AG09309 (cell line): ENCODE measurements around the gene UBASH3B.

ENCODE experiments used
- DNase-seq: peaks from one replicate; pipeline ENCODE4 v3.0.0-alpha.2; 2010; ENCODE audit warnings: low read depth
- H3K4me3 ChIP-seq: 2 replicates; pipeline ENCODE4 v1.5.1; 2011; ENCODE audit warnings: mild to moderate bottlenecking, low read depth, low read length, moderate library complexity; ENCODE audit not compliant: control insufficient read depth
- TF ChIP-seq, protein P1 (sequence below): IDR thresholded peaks from 2 replicates; pipeline ENCODE4 v1.5.1; 2011; ENCODE audit warnings: mild to moderate bottlenecking, low read depth, low read length, inconsistent platforms; ENCODE audit not compliant: insufficient read depth, control insufficient read depth; ENCODE audit errors: missing control alignments

Gene UBASH3B

DNA sequence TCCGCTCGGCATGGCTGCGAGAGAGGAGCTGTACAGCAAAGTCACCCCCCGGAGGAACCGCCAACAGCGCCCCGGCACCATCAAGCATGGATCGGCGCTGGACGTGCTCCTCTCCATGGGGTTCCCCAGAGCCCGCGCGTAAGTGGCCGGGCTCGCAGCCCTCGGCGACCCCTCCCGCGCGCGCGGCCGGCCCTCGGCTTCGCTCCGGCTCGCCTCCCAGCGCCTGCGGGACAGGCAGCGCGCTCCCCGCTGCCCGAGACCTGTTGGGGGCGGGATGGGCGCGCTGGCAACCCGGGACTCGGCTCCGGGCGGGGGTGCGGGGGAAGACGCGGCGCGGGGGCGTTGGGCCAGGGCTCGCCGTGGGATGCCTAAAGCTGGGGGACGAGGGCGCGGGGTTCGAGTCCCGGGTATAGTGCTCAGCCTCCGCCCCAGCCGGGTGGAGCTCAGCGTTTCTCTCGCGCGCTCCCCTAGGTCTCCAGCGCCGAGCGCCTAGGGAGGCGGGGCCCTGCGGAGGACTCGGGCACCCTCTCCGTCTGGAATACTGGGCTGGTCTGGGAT is 630 bp downstream of the UBASH3B start:
- peak overlapping the region; percentile 94 for H3K4me3 ChIP-seq
- TF ChIP-seq, protein P1, sequence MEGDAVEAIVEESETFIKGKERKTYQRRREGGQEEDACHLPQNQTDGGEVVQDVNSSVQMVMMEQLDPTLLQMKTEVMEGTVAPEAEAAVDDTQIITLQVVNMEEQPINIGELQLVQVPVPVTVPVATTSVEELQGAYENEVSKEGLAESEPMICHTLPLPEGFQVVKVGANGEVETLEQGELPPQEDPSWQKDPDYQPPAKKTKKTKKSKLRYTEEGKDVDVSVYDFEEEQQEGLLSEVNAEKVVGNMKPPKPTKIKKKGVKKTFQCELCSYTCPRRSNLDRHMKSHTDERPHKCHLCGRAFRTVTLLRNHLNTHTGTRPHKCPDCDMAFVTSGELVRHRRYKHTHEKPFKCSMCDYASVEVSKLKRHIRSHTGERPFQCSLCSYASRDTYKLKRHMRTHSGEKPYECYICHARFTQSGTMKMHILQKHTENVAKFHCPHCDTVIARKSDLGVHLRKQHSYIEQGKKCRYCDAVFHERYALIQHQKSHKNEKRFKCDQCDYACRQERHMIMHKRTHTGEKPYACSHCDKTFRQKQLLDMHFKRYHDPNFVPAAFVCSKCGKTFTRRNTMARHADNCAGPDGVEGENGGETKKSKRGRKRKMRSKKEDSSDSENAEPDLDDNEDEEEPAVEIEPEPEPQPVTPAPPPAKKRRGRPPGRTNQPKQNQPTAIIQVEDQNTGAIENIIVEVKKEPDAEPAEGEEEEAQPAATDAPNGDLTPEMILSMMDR, result no peak
- no peak for DNase-seq

GRCh38 chr11:122656631-122657101 is 1.1 kb downstream of the UBASH3B start:
- DNase-seq, result no peak
- H3K4me3 ChIP-seq, result peak overlapping the region; percentile 94
- TF ChIP-seq, protein P1, result no peak

DNA sequence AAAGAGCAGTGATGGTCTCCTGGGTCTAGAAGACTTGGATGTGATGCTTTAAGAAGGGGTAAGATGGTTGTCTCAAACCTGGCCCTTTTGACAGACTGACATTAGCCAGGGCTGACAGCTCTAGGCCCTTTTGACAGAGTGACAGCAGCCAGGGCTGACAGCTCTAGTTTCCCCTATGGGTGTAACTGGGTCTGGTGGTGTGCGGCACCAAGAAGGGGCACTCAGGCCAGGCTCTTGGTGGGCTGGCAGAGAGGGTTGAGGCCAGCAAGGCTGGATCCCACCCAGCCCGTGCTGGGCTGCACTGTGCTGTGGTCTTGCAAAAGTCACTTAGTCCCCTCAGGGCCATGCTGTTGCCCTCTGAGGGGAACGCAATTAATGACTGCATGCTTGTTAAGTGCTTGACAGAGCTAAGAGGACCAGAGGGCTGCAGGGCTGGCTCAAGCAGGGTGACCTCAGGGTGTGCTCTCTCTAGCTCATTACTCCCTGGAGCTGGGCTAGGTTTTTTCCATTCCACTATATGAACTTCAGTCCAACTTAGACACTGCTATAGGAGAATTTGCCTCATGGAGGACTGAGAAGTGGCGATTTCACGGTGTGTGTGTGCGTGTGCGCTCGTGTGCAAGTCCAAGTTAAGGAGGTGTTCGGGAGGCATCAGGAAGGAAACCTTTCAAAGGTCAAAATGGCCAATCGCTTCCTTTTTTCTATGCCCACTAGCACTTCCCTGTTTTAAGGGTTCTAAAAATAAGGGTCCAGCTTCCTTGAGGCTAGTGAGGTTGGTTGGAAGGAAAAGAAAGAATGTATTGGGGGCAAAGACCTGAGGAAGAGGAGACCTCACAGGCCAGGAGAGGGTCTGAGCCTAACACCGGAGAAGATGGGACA is 4.4 kb downstream of the UBASH3B start:
- H3K4me3 ChIP-seq, result no peak overlapping the region
- no peak for DNase-seq
- TF ChIP-seq, protein P1, result no peak

DNA sequence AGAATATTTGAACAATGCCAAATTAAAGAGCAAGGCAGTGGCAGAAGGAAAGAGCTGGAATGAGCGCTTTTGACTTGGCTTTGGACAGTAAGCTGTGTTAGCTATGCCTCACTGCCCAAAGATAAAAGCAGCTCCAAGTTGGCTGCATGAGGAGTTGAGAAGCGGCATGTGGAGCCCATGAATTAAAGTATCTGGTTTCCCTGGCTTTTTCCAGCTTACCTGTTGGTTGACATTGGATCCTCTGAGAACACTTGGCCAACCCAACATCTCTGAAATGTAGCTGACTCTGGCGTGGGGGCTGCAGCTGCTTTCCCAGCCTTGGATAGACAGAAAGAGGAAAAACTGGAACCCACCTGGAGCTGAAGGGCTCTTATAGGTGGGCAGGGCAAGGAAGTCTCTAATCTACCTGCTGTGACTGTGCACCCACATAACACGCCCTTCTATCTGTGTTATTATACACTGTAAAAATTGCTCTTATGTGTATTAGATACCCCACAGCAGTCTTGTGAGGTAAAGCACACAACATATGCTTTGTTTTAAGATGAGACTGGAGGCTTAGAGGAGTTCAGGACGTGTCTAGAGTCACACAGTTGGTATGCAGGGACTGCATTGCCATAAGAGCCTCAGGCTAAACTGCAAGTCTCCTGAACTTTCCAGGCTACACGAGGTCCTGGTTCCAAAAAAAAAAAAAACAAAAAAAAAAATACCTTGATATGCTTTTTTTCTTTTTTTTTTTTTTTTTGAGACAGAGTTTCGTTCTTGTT is 5.8 kb downstream of the UBASH3B start:
- H3K4me3 ChIP-seq, result no peak overlapping the region
- DNase-seq, result peak; percentile 62
- TF ChIP-seq, protein P1, result no peak

DNA sequence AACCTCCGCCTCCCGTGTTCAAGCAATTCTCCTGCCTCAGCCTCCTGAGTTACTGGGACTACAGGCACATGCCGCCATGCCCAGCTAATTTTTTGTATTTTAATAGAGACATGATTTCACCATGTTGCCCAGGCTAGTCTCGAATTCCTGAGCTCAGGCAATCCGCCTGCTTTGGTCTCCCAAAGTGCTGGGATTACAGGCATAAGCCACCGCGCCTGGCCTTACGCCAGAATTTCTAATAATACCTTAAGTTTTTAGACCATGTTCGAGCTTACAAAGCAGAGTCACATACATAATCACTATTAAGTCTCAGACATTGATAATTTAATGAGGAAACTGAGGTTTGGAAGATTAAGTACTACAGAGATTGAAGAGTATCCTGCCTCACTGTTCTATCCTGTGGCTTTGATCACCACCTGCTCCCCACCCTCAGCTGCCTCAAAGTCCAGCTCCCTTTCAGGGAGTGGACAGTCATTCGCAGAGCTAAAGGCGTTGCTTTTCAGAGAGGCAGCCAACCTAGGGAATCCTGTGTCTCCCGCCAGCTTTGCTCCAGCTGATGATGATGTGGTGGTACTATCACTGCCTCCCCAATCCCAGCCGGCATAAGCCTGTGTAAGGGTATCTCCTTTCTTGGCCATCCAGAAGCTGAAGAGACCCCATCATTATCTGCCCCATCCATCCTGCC is 7.7 kb downstream of the UBASH3B start:
- no peak overlapping the region for H3K4me3 ChIP-seq
- no peak for DNase-seq
- TF ChIP-seq, protein P1, result no peak

DNA sequence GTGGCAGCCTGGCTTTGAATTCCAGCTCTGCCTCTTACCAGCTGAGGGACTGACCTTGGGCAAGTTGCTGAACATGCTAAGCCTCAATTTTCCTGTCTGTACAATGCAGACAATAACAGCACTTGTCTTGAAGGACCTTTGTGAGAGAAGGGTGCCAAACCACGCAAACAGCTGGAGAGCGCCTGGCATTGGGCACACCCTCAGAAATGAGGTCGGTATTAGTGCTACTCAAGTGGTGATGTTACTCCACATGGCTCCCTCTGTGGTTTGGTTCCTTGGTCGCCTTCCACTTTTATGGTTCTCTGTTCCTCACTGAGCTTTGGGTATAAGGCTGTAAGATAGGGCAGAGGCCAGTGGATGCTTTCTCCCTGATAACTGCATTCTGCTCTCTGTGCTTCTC is 8.2 kb downstream of the UBASH3B start:
- no peak for DNase-seq
- H3K4me3 ChIP-seq, result no peak overlapping the region
- TF ChIP-seq, protein P1, result no peak
